Activated CD4-positive, CD25-positive, alpha-beta regulatory T cell (primary cell): ENCODE measurements around the gene SPATA7.

ENCODE experiments used
- DNase-seq, 4 experiments: peaks; one replicate each; lab custom pipeline; 2025; lab: John Stamatoyannopoulos, UW

Gene SPATA7

DNA sequence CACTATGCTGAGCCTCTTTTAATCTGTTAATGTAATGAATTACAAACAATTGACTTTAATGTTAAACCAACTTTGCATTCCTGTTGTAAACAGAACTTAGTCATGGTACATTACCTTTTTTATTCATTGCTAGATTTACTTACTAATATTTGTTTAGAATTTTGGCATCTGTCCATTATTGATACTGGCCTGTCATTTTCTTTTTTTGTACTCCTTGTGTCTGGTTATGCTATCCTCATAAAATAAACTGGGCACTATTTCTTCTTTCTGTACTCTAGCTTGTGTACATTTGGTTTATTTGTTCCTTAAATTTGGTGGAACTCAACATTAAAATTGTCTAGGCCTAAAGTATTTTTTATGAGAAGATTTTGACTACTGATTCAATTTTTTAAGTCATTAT is 32.1 kb downstream of the SPATA7 start:
- DNase-seq = no peak

DNA sequence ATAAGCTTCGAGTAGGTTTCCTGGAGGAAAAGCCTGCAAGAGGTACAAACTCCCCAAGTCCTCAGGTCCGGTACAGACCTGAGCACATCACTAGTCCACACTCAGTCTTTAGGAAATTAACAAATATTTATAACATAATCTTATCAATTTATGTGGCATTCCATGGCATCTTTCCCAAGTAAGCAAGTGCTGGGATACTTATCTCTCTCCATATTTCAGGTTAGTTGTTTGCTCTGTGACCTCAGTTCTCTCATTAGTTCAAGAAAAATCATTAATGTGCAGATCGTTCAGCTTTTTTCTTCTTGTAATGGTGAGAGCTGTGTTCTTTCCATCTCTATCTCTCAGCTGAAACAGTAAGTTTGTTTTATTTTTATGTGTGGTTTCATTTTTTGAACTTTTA is 34.7 kb downstream of the SPATA7 start:
- DNase-seq = no peak

DNA sequence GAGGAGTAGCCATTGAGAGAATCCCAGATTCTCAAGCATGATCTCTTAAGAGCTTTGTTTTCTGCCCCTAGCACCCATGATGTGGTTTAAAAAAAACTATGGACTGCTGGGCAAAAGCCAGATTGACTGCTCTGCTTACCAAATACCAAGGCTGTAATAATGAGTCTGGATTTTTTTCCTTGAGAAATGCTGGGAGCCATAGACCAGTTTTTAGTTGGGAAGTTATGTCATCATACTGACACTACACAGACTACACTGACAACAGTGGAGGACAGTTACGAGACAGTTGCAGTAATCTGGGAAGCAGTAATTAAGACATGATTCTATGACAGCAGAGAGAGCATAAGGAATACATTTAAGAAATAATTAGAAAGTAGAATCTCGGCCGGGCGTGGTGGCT is 35.8 kb downstream of the SPATA7 start:
- no peak for DNase-seq

DNA sequence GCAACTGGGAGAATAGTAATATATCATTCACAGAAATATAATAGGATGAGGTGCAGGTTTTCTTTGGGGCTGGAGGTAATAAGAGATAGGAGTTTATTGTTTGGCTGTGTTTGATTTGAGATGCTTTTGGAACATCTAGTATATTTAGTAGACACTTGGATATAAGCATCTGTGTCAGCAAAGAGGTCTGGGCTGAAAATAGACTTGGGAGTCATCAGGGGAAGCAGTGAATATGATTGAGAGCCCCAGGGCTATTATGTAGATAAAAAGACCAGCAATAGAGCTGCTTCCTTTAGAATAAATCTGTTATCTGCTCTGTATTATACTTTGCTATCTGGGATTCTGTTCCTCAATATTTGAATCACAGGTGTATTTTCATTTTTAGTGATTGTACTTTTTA is 36.6 kb downstream of the SPATA7 start:
- DNase-seq = no peak

DNA sequence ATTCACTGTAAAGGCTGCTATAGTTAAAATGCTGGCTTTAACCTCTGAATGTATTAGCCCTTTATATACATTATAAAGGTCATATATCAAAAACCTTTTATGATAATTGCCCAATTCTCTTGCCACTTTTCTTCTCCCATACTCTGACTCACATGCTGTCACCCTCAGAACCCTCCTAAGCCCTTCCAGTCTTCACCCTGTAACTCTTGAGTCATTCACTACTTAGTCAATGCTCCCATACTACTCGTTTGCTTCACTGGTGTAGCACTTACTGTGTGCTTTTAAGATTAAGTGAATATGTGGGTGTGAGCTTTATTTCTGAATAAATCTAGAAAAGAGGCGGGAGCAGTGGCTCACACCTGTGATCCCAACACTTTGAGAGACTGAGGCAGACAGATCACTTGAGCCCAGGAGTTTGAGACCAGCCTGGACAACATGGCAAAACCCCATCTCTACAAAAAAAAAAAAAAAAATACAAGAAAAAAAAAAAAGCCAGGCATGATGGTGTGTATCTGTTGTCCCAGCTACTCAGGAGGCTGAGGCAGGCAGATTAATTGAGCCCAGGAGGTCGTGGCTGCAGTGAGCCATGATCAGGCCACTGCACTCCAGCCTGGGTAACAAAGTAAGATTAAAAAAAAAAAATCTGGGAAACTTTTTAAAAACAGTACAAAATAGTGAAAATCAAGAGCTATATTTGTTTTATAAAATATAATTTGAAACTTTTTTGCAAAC is 37.6 kb downstream of the SPATA7 start:
- no peak for DNase-seq

DNA sequence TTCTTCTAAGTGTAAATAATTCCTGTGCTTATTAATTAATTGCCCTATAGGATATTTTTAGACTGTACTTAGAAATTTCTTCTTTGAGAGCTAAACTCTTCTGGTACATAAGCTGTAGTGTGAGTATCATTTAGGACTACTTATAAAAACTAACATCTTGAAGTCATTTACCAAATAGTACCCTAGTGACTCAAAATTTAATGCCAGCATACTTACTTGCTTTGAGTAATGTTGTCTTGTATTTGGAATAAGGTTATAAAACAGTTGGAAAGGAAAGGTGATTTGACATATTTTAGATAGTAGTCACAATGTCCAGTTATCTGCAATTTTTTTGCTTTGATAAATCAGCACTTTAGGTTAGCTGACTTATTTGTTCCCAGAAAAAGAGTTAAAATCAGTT is 39.1 kb downstream of the SPATA7 start:
- DNase-seq = no peak

DNA sequence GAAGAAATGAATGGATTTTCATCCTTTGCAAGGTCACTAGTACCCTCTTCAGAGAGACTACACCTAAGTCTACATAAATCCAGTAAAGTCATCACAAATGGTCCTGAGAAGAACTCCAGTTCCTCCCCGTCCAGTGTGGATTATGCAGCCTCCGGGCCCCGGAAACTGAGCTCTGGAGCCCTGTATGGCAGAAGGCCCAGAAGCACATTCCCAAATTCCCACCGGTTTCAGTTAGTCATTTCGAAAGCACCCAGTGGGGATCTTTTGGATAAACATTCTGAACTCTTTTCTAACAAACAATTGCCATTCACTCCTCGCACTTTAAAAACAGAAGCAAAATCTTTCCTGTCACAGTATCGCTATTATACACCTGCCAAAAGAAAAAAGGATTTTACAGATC is 40.8 kb downstream of the SPATA7 start:
- DNase-seq = no peak

DNA sequence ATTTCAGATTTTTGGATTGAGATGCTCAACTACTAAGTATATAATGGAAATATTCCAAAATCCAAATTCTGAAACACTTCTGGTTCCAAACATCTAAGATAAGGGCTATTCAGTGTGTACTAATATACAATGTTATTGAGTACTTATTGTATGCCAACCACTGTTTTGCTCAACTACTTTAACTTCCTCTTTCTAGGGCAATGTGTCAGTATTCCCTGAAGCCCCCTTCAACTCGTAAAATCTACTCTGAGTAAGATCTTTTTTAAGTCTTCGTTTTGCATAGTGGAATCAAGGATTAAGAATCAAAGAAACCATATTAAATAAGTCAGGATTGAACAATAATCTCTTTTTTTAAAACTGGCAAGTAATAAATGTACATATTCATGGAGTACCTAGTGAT is 45.5 kb downstream of the SPATA7 start:
- DNase-seq = no peak

DNA sequence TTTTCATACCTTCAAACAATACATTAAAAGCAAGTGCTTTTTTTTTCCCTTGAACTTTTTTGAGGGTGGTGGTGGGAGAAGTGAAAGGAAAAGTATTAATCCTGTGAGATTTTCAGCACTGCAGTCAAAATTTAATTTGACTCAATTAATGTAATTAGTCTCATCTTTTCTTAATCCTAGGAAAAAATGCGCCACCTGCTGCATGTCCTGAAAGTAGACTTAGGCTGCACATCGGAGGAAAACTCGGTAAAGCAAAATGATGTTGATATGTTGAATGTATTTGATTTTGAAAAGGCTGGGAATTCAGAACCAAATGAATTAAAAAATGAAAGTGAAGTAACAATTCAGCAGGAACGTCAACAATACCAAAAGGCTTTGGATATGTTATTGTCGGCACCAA is 52.2 kb downstream of the SPATA7 start:
- no peak for DNase-seq

DNA sequence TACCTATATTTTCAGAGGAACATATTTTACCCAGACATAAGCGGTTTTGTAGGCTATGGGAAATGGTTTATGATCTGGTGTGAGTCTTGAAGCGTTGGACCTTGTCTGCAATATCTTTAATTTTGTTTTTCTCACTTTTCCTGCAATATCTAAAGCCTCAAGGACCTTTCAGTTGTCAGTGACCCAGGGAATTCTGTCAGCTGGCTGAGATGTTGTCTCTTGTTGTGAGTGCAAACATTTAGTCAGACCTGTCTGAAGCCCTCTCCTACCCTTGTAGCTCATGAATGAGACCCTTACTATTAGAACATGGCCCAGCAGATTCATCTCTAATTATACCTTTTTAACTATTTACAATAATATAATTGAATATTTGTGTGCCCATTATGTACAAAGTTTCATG is 53.6 kb downstream of the SPATA7 start:
- no peak for DNase-seq

DNA sequence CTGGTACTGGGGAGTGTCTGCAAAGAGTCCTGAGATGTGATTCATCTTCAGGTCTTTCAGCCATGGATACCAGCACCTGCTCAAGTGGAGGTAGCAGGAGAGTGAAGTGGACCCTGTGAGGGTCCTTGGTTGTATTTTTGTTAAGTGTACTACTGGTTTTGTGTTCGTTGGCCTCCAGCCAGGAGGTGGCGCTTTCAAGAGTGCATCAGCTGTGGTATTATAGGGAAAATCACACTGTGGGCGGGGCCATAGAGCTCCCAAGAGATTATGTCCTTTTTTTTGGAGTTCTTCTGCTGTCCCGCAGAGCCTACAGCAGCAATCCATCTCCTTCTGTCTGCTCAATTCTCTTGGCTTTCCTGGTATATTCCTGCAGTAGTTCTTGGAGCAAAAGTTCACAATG is 66.8 kb downstream of the SPATA7 start:
- DNase-seq = no peak

DNA sequence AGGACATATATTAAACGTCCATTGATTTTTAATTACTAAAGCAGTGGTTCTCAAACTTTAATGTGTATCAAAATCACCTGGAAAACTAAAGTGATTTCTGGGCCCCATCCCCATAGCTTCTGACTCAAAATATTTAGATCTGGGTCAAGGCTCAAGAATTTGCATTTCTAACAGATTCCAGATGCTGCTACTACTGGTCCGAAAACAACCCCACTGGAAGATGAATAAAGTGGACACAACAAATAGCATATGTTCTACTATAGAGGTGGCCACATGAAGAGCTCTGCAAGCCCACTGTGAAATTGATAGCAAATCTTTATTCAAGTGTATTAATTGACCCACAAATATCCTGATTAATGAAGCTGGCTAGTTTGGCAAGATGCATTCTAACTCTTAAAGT is 69.4 kb downstream of the SPATA7 start:
- no peak for DNase-seq

DNA sequence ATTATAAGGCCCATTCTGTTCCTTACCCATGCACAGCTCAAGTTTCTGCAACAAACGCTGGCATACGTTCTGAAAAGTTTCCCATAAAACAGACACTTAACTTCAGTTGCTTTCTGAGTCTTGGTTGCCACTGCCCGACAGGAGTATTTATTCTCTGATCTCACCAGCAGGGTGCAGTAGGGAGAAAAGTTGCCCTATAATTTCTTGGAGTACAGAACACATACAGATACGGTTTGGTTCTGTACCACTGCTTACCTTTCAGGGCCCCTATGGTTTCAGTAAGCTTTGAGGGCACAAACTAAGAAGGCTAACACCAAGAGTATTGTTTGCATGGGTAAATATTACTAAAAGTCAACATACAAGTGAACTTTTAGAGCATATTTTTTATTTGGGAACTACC is 77.9 kb downstream of the SPATA7 start:
- no peak for DNase-seq

DNA sequence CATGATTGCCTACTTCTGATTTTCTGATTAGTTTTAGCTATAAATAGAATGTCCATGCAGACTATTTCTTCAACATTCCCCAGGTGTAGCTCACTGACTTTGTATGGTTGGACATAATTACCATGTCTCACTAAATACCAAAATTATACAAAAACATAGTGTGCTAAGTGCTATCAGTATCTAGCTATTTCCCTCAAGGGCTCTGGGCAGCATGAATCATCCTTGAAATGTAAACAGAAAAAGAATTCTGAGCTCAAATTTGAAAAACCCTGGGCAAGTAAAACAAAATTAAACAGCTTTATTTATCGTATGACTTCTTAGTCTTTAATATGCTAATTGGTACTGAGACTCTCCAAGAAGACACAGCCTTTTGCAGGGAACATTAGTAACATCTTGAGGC is 82.9 kb downstream of the SPATA7 start:
- DNase-seq = no peak

DNA sequence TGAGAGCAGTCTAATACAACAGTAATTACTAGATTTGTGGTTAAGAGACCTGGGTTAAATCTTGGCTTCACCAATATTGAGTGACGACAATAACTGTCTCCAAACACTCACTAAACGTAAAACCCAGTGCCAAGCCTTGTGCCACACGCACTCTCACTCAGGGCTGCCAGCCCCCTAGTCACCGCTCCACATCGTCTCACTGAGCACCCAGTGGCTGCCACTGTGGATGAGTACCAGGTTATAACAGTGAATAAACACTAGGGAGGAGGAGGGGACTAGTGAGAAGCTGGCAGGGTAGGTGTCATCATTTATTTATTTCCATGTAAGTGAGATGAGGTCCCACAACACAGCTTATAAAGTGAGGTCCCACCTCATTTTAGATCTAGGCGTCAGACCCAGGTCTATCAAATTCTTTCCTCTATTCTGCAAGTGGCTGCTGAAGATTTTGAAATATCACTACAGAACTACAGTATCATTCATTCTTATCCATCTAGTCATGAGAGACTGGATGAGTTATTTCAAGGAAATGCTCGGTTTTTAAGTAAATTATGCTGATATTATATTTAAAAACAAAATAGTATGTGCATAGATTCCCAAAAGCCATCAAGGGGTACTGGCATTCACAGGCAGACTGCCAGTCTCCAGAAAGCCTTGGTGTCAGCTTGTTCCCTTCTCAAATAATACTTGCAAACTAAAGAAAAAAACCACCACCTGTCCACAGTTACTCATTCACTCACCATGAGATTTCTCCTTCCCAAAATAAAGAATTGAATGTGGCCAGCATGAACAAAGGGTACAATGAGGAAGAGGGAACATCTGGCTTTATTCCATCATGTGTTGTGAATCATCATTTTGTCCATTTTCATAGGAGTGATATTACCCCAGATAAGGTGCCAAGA is 85.3 kb downstream of the SPATA7 start:
- DNase-seq = no peak

DNA sequence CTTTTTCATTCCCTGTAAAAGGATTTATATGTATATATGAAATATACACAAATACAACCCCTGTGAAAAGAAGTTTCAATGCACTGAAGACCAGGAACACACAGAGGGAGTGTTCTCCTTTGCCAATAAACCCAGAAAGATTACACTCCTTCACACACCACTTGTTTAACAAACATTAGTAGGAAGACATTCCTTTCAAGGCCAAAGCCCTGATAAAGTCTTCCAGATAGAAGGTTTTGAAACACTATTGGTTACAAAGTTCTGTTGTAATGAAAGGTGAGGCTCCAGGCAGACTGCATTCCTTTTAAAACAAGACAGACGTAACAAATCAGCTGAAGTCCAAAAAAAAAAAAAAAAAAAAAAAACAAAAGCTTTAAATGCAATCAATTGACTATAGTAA is 88.3 kb downstream of the SPATA7 start:
- no peak for DNase-seq

DNA sequence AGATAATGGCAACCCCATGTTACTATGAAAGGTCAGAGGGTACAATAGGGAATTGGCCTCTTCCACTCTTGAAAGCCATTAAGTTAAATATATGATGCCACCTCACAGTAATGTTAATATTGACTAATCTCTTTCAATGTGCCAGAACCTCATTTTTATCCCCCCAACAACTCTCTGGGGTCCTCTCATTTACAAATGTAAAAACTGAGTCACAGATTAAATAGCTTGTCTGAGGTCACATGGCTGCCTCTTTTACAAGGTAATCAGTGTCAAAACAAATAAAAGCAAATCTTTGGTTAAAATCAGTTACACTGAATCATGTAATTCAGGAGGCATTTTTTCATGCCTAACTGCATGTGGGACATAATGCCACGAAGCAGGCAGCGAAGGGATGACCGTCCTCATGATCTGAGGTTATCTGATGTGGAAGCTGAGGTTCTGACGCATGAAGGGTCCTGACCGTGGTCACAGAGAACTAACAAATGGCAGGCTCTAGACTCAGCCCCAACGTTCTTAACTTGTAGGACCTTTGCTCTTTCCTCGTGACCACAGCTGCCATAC is 90.8 kb downstream of the SPATA7 start:
- no peak for DNase-seq

DNA sequence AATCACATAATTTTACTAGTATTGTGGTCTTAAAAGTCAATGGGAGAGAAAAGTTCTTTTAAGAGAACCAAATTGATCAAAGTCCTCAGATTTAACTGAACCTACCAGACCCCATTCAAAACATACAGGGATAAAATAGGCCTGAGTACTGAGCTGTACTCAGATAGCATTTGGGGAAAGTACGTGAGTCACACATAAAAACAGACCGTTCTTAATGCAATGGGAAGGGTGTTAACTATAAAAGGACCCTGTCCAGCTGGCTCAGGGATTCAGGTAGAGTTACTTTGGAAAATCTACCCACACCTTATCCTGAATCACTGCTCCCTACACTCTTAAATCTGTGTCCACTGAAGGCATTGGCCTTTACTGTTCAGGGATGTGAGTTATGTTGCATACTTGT is 91.4 kb downstream of the SPATA7 start:
- no peak for DNase-seq

DNA sequence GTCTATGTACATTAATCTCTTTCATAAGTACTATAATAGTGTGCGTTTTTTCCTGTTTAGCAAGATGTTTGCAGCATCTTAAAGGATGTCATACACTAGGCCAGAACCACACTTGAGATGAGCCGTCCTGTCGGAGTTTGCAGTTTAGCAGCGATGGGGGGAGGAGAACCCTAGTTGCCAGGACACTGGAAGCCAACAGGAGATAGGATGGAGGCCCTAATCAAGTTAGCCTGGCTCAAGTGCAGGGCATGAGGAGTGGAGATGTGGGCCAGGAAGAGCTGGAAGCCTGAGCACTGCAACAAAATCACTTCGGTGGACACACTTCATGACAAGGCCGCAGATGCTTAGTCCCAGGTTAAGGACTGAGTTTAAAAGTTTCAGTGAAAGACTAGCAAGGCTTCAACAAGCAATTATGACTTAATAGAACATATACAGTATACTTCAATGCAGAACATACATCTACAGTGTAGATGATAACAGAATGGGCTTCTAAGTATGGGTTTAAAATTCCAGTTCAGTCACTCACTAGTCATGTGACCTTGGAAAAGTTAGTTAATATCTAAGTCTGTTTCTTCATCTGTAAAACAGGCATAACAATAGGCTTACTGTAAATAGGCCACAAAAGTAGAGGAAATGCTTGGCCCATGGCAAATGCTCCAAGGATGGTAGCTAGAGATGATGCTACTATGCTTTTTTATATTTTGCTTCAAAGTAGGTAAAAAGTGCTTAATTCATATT is 92.2 kb downstream of the SPATA7 start:
- no peak for DNase-seq

DNA sequence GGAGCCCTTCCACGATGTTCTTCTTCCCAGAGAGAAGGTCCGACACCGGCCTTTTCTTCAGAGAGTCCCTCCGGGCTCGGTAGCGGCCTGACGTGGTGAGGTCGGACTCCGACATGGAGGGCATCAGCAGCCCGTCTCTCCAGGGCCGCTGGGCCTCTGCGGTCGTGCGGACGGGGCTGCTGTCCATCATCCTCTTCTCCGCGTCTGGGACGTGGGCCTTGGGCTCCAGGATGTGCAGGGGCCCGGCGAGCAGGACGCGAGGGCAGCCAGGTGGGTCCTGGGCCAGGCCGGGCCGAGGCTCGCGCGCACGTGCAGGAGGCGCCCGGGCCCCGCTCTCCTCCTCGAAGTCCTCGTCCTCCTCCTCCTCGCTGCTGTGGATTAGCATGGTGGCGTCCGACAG is 93.5 kb downstream of the SPATA7 start:
- DNase-seq = no peak

DNA sequence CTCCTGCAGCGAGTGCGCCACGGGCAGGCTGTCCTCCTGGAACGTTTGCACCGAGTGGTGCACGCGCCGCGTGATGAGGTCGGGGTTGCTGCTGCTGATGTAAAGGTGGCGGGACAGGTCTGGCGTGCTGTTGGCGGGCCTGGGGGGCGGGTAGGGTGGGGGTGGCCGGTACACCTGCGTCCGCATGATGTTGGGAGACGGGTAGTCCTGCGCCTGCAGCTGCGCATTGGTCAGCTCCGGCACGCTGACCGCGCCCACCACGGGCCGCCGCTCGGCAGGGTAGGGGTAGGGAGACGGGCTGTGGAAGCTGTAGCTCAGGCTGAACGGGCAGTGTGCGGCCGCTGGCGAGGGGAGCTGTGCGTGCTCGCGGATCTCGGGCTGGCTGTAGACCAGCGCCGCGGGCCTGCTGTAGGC is 94.1 kb downstream of the SPATA7 start:
- no peak for DNase-seq

DNA sequence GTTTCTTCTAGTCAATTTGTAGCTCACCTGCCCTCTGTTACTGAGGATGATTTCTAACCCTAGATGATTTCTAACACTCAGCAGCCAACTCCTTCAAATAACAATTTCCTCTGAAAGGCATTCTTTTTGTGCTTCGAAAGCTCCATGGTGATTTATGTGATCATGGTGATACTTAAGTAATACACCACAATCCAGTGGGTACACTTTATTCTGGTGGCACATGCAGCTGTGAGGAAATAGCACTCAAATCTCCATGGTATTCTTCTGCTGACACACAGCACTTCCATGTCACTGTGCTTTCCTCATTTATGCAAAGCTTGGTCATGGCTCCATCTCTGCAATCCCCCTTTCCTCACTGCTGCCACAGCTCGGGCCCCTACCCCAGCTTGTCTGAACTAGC is 95.6 kb downstream of the SPATA7 start:
- DNase-seq = no peak

DNA sequence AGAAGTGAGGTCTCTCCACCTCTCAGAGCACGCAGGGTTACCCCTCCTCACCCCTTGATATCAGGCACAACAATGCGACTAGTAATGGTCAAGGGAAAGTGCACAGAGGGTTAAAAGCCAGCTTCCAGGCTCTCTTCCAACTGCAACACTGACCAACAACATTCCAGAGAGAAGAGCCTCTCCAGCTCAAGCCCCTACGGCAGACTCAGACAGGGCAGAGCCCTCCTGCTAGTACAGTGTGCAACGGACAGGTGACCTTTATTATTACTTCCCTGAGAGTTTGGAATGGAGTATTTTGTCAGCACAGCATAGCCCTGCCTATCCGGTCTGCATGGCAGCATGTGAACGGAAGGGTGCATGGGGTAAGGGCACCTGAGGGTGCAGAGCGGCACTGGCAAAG is 96.3 kb downstream of the SPATA7 start:
- DNase-seq = no peak
